Mesenchymal stem cell (in vitro differentiated cells and primary cell): ENCODE data around the gene DOCK10.

ENCODE experiments used
- DNase-seq: peaks from one replicate; pipeline ENCODE4 v3.0.0-alpha.2; 2013
- H2AFZ ChIP-seq: one replicate; pipeline ENCODE4 v1.6.1; 2013; ENCODE audit warnings: low read depth, mild to moderate bottlenecking, control low read depth, inconsistent platforms, low read length, moderate library complexity
- H2AK5ac ChIP-seq: 2 replicates; pipeline ENCODE4 v1.6.1; 2013; ENCODE audit warnings: low read length, moderate library complexity, mild to moderate bottlenecking, inconsistent platforms; ENCODE audit not compliant: severe bottlenecking
- H2BK120ac ChIP-seq: one replicate; pipeline ENCODE4 v1.6.1; 2013; ENCODE audit warnings: low read depth, mild to moderate bottlenecking, inconsistent platforms, low read length, moderate library complexity
- H2BK12ac ChIP-seq, 2 experiments: one replicate each; pipeline ENCODE4 v1.6.1; 2013; ENCODE audit warnings: inconsistent platforms in 2 of 2, low read length in 2 of 2, mild to moderate bottlenecking in 2 of 2, moderate library complexity in 2 of 2, control low read depth in 1 of 2
- H2BK15ac ChIP-seq: one replicate; pipeline ENCODE4 v1.6.1; 2013; ENCODE audit warnings: mild to moderate bottlenecking, low read depth, inconsistent platforms; ENCODE audit not compliant: poor library complexity, severe bottlenecking
- H2BK5ac ChIP-seq: 2 replicates; pipeline ENCODE4 v1.6.1; 2013; ENCODE audit warnings: low read depth, mild to moderate bottlenecking, low read length, control low read depth, inconsistent platforms; ENCODE audit not compliant: poor library complexity, severe bottlenecking
- H3K14ac ChIP-seq, 2 experiments: one replicate each; pipeline ENCODE4 v1.6.1; 2013; ENCODE audit warnings: inconsistent platforms in 2 of 2, low read length in 2 of 2, control low read depth in 1 of 2, mild to moderate bottlenecking in 1 of 2, moderate library complexity in 1 of 2
- H3K18ac ChIP-seq, 2 experiments: one replicate each; pipeline ENCODE4 v1.6.1; 2013; ENCODE audit warnings: inconsistent platforms in 2 of 2, low read length in 2 of 2, control low read depth in 1 of 2, low read depth in 1 of 2, mild to moderate bottlenecking in 1 of 2
- H3K23ac ChIP-seq, 2 experiments: one replicate each; pipeline ENCODE4 v1.6.1; 2013; ENCODE audit warnings: inconsistent platforms in 2 of 2, low read length in 2 of 2, mild to moderate bottlenecking in 2 of 2, moderate library complexity in 2 of 2, control low read depth in 1 of 2
- H3K27ac ChIP-seq: 2 replicates; pipeline ENCODE4 v1.5.1; 2013; ENCODE audit warnings: mild to moderate bottlenecking, moderate library complexity, low read length, control low read depth, inconsistent platforms; ENCODE audit not compliant: poor library complexity, severe bottlenecking
- H3K27me3 ChIP-seq, 2 experiments: 2 replicates each; pipeline versions ENCODE4 v1.6.1 to v1.7.0; 2013; ENCODE audit warnings: low read length in 2 of 2, mild to moderate bottlenecking in 2 of 2, moderate library complexity in 2 of 2, control low read depth in 1 of 2, inconsistent platforms in 1 of 2; ENCODE audit not compliant: control insufficient read depth in 1 of 2, insufficient read depth in 1 of 2
- H3K36me3 ChIP-seq, 2 experiments: 2 replicates each; pipeline versions ENCODE4 v1.6.1 to v1.7.0; 2013; ENCODE audit warnings: low read length in 2 of 2, control low read depth in 1 of 2, inconsistent platforms in 1 of 2, low read depth in 1 of 2, mild to moderate bottlenecking in 1 of 2; ENCODE audit not compliant: insufficient read depth in 2 of 2, control insufficient read depth in 1 of 2
- H3K4ac ChIP-seq, 2 experiments: one replicate each; pipeline ENCODE4 v1.6.1; 2013; ENCODE audit warnings: inconsistent platforms in 2 of 2, low read length in 2 of 2, mild to moderate bottlenecking in 2 of 2, moderate library complexity in 2 of 2, control low read depth in 1 of 2, low read depth in 1 of 2
- H3K4me1 ChIP-seq: 2 replicates; pipeline ENCODE4 v1.6.1; 2013; ENCODE audit warnings: low read depth, low read length, control low read depth; ENCODE audit not compliant: control insufficient read depth, insufficient read depth
- H3K4me2 ChIP-seq: 2 replicates; pipeline ENCODE4 v1.6.1; 2013; ENCODE audit warnings: low read length, mild to moderate bottlenecking, inconsistent platforms; ENCODE audit not compliant: poor library complexity, severe bottlenecking
- H3K4me3 ChIP-seq, 2 experiments: 2 replicates each; pipeline versions ENCODE4 v1.5.1 to v1.7.0; 2013; ENCODE audit warnings: low read length in 2 of 2, mild to moderate bottlenecking in 2 of 2, control low read depth in 1 of 2, low read depth in 1 of 2; ENCODE audit not compliant: insufficient read depth in 1 of 2
- H3K79me1 ChIP-seq: replicated peaks from 2 replicates; pipeline ENCODE4 v1.6.1; 2013; ENCODE audit warnings: mild to moderate bottlenecking, control low read depth, low read length, inconsistent platforms; ENCODE audit not compliant: poor library complexity, severe bottlenecking
- H3K9ac ChIP-seq: 2 replicates; pipeline ENCODE4 v1.7.0; 2013; ENCODE audit warnings: mild to moderate bottlenecking, low read length, moderate library complexity
- H3K9me3 ChIP-seq: 2 replicates; pipeline ENCODE4 v1.7.0; 2013; ENCODE audit warnings: mild to moderate bottlenecking, low read length; ENCODE audit not compliant: control insufficient read depth
- H4K8ac ChIP-seq: one replicate; pipeline ENCODE4 v1.6.1; 2013; ENCODE audit warnings: inconsistent platforms, mild to moderate bottlenecking, low read length, moderate library complexity
- H4K91ac ChIP-seq: one replicate; pipeline ENCODE4 v1.6.1; 2013; ENCODE audit warnings: mild to moderate bottlenecking, low read length, inconsistent platforms
- WGBS: methylation state at CpG from one replicate; pipeline ENCODE4 v1.1.7; 2013; ENCODE audit warnings: mixed read lengths; 5-methylcytosine and 5-hydroxymethylcytosine counted together

The DOCK10 gene

DNA sequence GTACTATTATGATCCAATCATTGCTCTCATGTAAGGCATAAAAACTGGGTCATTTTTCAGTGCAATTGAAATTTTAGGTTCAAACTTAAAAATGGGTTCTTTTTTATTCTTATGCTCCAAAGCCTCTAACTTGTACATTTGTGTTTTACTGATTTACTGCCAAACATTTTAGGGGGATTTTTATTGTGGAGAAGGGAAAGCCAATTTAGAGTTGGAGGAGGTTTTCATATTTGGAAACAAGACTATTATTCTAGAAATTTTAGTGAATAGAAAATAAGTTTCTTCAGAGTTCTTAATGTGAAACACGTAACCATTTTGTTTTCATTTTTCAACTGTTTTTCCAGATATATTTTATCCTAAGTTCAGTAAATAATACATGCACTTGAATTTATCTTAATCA lies 138.6 kb downstream of the DOCK10 start:
- WGBS = no CpG with 5 or more reads among the region's 1 CpG

DNA sequence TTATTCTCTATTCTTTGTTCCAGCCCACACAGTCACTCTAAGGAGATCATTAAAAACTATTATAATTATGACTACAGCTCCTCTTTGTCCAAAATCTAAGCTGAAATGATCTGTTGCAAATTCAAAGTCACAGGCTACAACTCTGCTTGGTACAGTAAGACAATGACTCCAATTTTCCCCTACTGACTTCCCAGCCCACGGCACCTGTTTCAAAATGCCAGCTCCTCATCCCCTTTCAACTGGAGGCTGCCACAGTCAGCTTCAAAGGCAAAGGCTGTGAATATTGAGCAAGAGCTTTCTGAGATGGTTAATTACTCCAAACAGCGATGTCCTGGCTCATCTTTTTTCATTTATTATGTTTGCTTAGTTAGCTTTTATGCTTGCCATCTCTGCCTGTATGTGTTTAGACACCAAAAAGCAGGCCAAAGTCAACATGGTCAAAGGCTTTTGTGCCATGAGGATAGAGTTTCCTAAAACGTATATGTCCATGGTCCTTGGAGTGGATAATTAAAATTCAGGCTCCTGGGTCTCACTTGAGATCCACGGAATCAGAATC lies 141.1 kb downstream of the DOCK10 start:
- no peak overlapping the region for H3K18ac ChIP-seq
- H2AFZ ChIP-seq = no peak overlapping the region
- H3K36me3 ChIP-seq = peaks cover 0 to 16% of the 10 kb centered on the region in 2 experiments
- H3K23ac ChIP-seq = no peak overlapping the region
- peaks cover 10% of the 10 kb centered on the region for H3K79me1 ChIP-seq
- DNase-seq = no peak
- no peak overlapping the region for H2BK12ac ChIP-seq
- no peak overlapping the region for H3K4me2 ChIP-seq
- H2BK120ac ChIP-seq = no peak overlapping the region
- H2AK5ac ChIP-seq = no peak overlapping the region
- H4K8ac ChIP-seq = no peak overlapping the region
- H4K91ac ChIP-seq = no peak overlapping the region
- no peaks in the 10 kb centered on the region for H3K9me3 ChIP-seq
- no peak overlapping the region for H3K4ac ChIP-seq
- no peak overlapping the region for H3K9ac ChIP-seq
- H3K4me3 ChIP-seq = no peak overlapping the region
- H2BK5ac ChIP-seq = no peak overlapping the region
- H3K14ac ChIP-seq = no peak overlapping the region
- no peak overlapping the region for H3K27ac ChIP-seq
- 89% methylated on average over 3 of the region's 4 CpGs for WGBS
- no peaks in the 10 kb centered on the region for H3K27me3 ChIP-seq
- H2BK15ac ChIP-seq = no peak overlapping the region
- peaks cover 2% of the 10 kb centered on the region for H3K4me1 ChIP-seq

More for the DNA sequence above, 138.6 kb downstream of the DOCK10 start:
- Histone ChIP-seq H3K14ac (no peak overlapping the region), H2AFZ (no peak overlapping the region), H3K4ac (no peak overlapping the region), H3K79me1 (peaks cover 8% of the 10 kb centered on the region), H3K27ac (no peak overlapping the region), H3K4me1 (no peaks in the 10 kb centered on the region), H2AK5ac (no peak overlapping the region), H3K9me3 (no peaks in the 10 kb centered on the region), H2BK15ac (no peak overlapping the region), H3K4me3 (no peak overlapping the region), H4K91ac (no peak overlapping the region), H3K18ac (no peak overlapping the region), H2BK5ac (no peak overlapping the region), H3K9ac (peak overlapping the region; percentile 17), H2BK12ac (no peak overlapping the region), H3K36me3 (peaks cover 0 to 14% of the 10 kb centered on the region in 2 experiments), H3K23ac (no peak overlapping the region), H3K27me3 (no peaks in the 10 kb centered on the region), H4K8ac (no peak overlapping the region), H2BK120ac (no peak overlapping the region), H3K4me2 (no peak overlapping the region)
- no peak for DNase-seq

DNA sequence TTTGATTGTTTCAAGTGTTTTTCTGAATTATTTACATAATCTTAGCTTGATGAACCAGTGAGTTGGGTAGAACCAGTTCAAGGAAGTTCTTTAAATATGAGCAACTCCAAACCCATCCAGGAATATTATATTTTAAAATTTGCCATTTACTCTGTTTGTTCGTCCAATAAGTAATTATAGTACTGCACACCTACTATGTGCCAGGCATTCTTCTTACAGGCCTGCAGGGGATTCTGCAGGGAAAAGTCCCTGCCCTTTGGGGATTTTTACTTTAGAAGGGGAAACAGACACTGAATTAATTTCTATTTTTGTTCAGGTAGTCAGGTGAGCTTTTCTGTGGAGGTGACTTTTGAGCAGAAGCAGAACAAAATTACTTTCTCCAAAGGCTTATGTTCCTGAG lies 146.9 kb downstream of the DOCK10 start:
- Histone ChIP-seq H2AFZ (no peak overlapping the region), H3K4me1 (peaks cover 2% of the 10 kb centered on the region), H3K36me3 (peaks cover 3 to 58% of the 10 kb centered on the region in 2 experiments), H3K9me3 (no peaks in the 10 kb centered on the region), H3K9ac (no peak overlapping the region), H2BK120ac (no peak overlapping the region), H2AK5ac (no peak overlapping the region), H3K4ac (no peak overlapping the region), H3K14ac (no peak overlapping the region), H3K27me3 (no peaks in the 10 kb centered on the region), H3K79me1 (peaks cover 6% of the 10 kb centered on the region), H2BK15ac (no peak overlapping the region), H3K4me3 (no peak overlapping the region), H3K23ac (no peak overlapping the region), H3K4me2 (no peak overlapping the region), H2BK5ac (no peak overlapping the region), H3K27ac (no peak overlapping the region), H3K18ac (no peak overlapping the region), H4K8ac (no peak overlapping the region), H4K91ac (no peak overlapping the region), H2BK12ac (no peak overlapping the region)
- no peak for DNase-seq
- WGBS = 100% methylated on average over 1 of the region's 1 CpG

DNA sequence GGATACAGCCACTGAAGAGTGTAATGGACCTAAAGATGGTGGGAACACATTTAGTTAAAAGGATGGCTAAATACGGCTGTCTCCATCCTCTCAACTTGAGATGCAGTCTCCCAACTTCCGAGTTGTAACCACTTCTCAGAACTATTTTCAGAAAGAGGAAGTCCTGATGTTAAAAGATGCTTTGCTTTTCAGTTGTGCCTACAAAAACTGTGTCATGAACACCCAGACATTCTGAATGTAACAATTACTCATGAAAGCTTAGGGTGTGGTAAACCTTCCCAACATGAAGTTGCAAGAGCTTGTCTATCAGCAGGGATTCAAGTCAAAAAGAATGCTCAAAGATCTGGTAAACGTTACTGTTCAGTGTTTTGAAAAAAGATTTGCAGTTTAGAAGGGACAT lies 147.9 kb downstream of the DOCK10 start:
- no peak overlapping the region for H3K18ac ChIP-seq
- H2BK15ac ChIP-seq = no peak overlapping the region
- no peak overlapping the region for H3K23ac ChIP-seq
- no peak overlapping the region for H3K14ac ChIP-seq
- no peak overlapping the region for H2AFZ ChIP-seq
- DNase-seq = no peak
- no peak overlapping the region for H4K8ac ChIP-seq
- no peak overlapping the region for H3K27ac ChIP-seq
- H3K27me3 ChIP-seq = no peaks in the 10 kb centered on the region
- WGBS = 93% methylated on average over 1 of the region's 3 CpGs
- no peak overlapping the region for H2BK120ac ChIP-seq
- H3K4ac ChIP-seq = no peak overlapping the region
- peaks cover 2% of the 10 kb centered on the region for H3K4me1 ChIP-seq
- no peak overlapping the region for H4K91ac ChIP-seq
- H3K79me1 ChIP-seq = peaks cover 6% of the 10 kb centered on the region
- H2BK5ac ChIP-seq = no peak overlapping the region
- no peak overlapping the region for H3K4me2 ChIP-seq
- no peak overlapping the region for H3K9ac ChIP-seq
- H3K36me3 ChIP-seq = peaks cover 3 to 62% of the 10 kb centered on the region in 2 experiments
- no peak overlapping the region for H2AK5ac ChIP-seq
- H3K9me3 ChIP-seq = no peaks in the 10 kb centered on the region
- no peak overlapping the region for H3K4me3 ChIP-seq
- H2BK12ac ChIP-seq = no peak overlapping the region
